ENCODE measurements around the gene IL4R. TPM values are rescaled to one million over a fixed set of nuclear protein-coding genes. Genes with fewer than 3 reads are reported as not detected.

IL4R gene
- total RNA-seq, 1 experiment from 2014 or later = 29.6 TPM

- Histone ChIP-seq H3K4me1 (ENCODE audit: control insufficient read depth in 1 of 2, insufficient read depth in 2 of 2, low read length in 2 of 2) (peaks cover 6 to 10% of the 10 kb centered on the region in 2 experiments; a peak in 3 of 4 replicates), H4K20me1 (ENCODE audit: insufficient read depth) (no peaks in the 10 kb centered on the region), H3K27me3 (ENCODE audit: insufficient read depth, low read length) (no peaks in the 10 kb centered on the region), H2AFZ (ENCODE audit: low read depth, low read length, poor library complexity, severe bottlenecking) (no peak overlapping the region), H3K9ac (ENCODE audit: low read length) (no peak overlapping the region), H3K4me2 (ENCODE audit: low read length) (no peak overlapping the region), H3K9me3 (ENCODE audit: control insufficient read depth in 1 of 2, insufficient read depth in 1 of 2, low read depth in 1 of 2, low read length in 2 of 2) (no peaks in the 10 kb centered on the region), H3K27ac (ENCODE audit: low read depth, low read length) (no peak overlapping the region), H3K9me2 (ENCODE audit: insufficient read depth) (no peaks in the 10 kb centered on the region), H3K79me2 (ENCODE audit: insufficient read depth, low read length) (no peaks in the 10 kb centered on the region), H3K36me3 (ENCODE audit: control insufficient read depth in 1 of 2, insufficient read depth in 2 of 2, low read length in 2 of 2) (no peaks in the 10 kb centered on the region), H3K4me3 (replicated peaks in 1 of 2; ENCODE audit: low read depth in 1 of 2, low read length in 2 of 2) (no peak overlapping the region)
- no peak for DNase-seq (ENCODE audit: low read depth, low spot score)
- TF ChIP-seq ZFX (IDR thresholded peaks at IDR 0.05) = no peak
- no peak for TF ChIP-seq RAD21 (IDR thresholded peaks at IDR 0.05; ENCODE audit: low read depth)
- no peak for TF ChIP-seq SP1 (IDR thresholded peaks at IDR 0.05; ENCODE audit: low read depth)
- no peak for TF ChIP-seq POLR2AphosphoS5 (IDR thresholded peaks at IDR 0.05; ENCODE audit: low read depth, low read length)
- no peak for TF ChIP-seq ELF1 (IDR thresholded peaks at IDR 0.05; ENCODE audit: borderline replicate concordance, low read depth)
- TF ChIP-seq SIN3A (IDR thresholded peaks at IDR 0.05; ENCODE audit: low read depth) = no peak
- TF ChIP-seq YY1 (IDR thresholded peaks at IDR 0.05; ENCODE audit: extremely low read depth, insufficient replicate concordance, low read depth, low read length) = no peak
- ATAC-seq = no peak
- POLR2A ChIA-PET = no interaction called here
- no TSS peak for BruUV-seq (replicated peaks)
- intact Hi-C loops (cut with micrococcal nuclease) = no loop called here
- CTCF ChIA-PET = interaction anchor here (0.8 kb wide), 1 partner anchor 21 kb away, joined by 3 read pairs; no protein-coding TSS in a partner anchor
- RAD21 ChIA-PET (ENCODE audit: low non-redundant PET in 1 of 2, low total read pairs in 2 of 2, uncharacterized antibody in 2 of 2, unreplicated experiment in 2 of 2) = no interaction called here
Observed at GRCh38 chr16:27407133-27407532, 93.4 kb downstream of the IL4R start.

DNA sequence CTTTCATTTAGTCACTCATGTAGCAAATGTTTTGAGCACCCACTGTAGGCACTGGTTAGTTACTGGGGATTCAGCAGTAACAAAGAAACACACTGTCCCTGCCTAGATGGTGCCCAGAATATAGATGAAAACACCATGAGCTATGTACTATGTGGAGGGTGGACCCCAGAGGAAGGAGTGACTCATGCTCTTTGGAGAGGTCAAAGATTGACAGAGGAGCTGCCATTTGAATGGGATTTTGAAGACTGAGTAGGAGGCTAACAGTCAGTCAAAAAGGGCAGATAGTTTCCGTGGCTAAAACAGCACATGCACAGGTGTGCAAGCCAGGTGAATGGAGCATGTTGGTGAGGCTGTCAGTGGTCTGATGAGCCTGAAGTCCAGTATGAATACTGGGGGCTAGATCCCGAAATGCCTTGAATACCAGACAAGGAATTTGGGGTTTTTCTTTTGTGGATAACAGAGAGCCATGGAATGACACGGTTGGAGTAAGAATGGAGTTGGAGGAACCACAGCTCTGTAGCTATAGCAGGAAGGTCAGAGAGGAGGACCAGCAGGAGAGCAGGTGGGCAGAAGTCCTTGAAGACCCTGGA is 94.3 kb downstream of the IL4R start:
- ATAC-seq = peak; percentile 53

More for the DNA sequence above, 94.3 kb downstream of the IL4R start:
- Histone ChIP-seq H3K4me2 (ENCODE audit: low read length) (no peak overlapping the region; the same call in 1 of the 2 replicates), H3K27ac (ENCODE audit: low read depth, low read length) (no peak overlapping the region), H3K27me3 (ENCODE audit: insufficient read depth, low read length) (no peaks in the 10 kb centered on the region), H3K9me3 (ENCODE audit: control insufficient read depth in 1 of 2, insufficient read depth in 1 of 2, low read depth in 1 of 2, low read length in 2 of 2) (no peaks in the 10 kb centered on the region), H4K20me1 (ENCODE audit: insufficient read depth) (no peaks in the 10 kb centered on the region), H3K9me2 (ENCODE audit: insufficient read depth) (no peaks in the 10 kb centered on the region), H3K4me1 (ENCODE audit: control insufficient read depth in 1 of 2, insufficient read depth in 2 of 2, low read length in 2 of 2) (peaks cover 6 to 10% of the 10 kb centered on the region in 2 experiments; a peak in 3 of 4 replicates), H3K4me3 (replicated peaks in 1 of 2; ENCODE audit: low read depth in 1 of 2, low read length in 2 of 2) (no peak overlapping the region), H2AFZ (ENCODE audit: low read depth, low read length, poor library complexity, severe bottlenecking) (peak overlapping the region; percentile 26), H3K79me2 (ENCODE audit: insufficient read depth, low read length) (no peaks in the 10 kb centered on the region), H3K36me3 (ENCODE audit: control insufficient read depth in 1 of 2, insufficient read depth in 2 of 2, low read length in 2 of 2) (no peaks in the 10 kb centered on the region), H3K9ac (ENCODE audit: low read length) (no peak overlapping the region)
- no peak for DNase-seq (ENCODE audit: low read depth, low spot score)
- ChIA-PET RAD21 (ENCODE audit: low non-redundant PET in 1 of 2, low total read pairs in 2 of 2, uncharacterized antibody in 2 of 2, unreplicated experiment in 2 of 2) (no interaction called here), POLR2A (no interaction called here), CTCF (no interaction called here)
- intact Hi-C loops (cut with micrococcal nuclease) = no loop called here
- no TSS peak for BruUV-seq (replicated peaks)
- TF ChIP-seq CBX3 (IDR thresholded peaks at IDR 0.05; ENCODE audit: low read depth) (no peak), SP1 (IDR thresholded peaks at IDR 0.05; ENCODE audit: low read depth) (no peak)
- TF ChIP-seq, protein P1, sequence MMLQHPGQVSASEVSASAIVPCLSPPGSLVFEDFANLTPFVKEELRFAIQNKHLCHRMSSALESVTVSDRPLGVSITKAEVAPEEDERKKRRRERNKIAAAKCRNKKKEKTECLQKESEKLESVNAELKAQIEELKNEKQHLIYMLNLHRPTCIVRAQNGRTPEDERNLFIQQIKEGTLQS (IDR thresholded peaks at IDR 0.05) = no peak
